NB4 (cell line): ENCODE measurements around the gene EVX1.
A peak's percentile ranks its signal among the peaks of the same experiment; 100 is the strongest.

Experiments used
- DNase-seq: peaks from one replicate; pipeline ENCODE4 v3.0.0; 2010; ENCODE audit warnings: low read depth
- H3K4me3 ChIP-seq: one replicate; pipeline ENCODE4 v1.5.1; 2011; ENCODE audit warnings: mild to moderate bottlenecking, low read depth, low read length, moderate library complexity
- CTCF ChIP-seq: IDR thresholded peaks from one replicate; pipeline ENCODE4 v1.5.1; 2012; ENCODE audit warnings: low read depth, low read length
- MYC ChIP-seq: IDR thresholded peaks from 2 replicates; pipeline ENCODE4 v1.6.1; 2011; ENCODE audit warnings: low read depth, low read length
- POLR2A ChIP-seq: IDR thresholded peaks from 2 replicates; pipeline ENCODE4 v1.6.1; 2011; ENCODE audit warnings: mild to moderate bottlenecking; ENCODE audit not compliant: insufficient read length; ENCODE audit errors: extremely low read depth
- TF ChIP-seq, protein P1 (sequence below): IDR thresholded peaks from 2 replicates; pipeline ENCODE4 v1.6.1; 2011; ENCODE audit warnings: low read depth, low read length

EVX1 gene

GRCh38 chr7:27244488-27245123 lies 2.0 kb downstream of the EVX1 start:
- DNase-seq: no peak
- no peak overlapping the region for H3K4me3 ChIP-seq
- TF ChIP-seq POLR2A (no peak), CTCF (no peak), MYC (no peak)
- TF ChIP-seq, protein P1, sequence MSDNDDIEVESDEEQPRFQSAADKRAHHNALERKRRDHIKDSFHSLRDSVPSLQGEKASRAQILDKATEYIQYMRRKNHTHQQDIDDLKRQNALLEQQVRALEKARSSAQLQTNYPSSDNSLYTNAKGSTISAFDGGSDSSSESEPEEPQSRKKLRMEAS: no peak

- H3K4me3 ChIP-seq: no peak overlapping the region
- TF ChIP-seq, protein P1: no peak
- TF ChIP-seq CTCF (no peak), MYC (no peak), POLR2A (no peak)
- DNase-seq: no peak
Observed at GRCh38 chr7:27245124-27245797, 2.7 kb downstream of the EVX1 start.

- H3K4me3 ChIP-seq: no peak overlapping the region
- peak; percentile 64 for DNase-seq
Observed at GRCh38 chr7:27245798-27246691, 3.4 kb downstream of the EVX1 start.

DNA sequence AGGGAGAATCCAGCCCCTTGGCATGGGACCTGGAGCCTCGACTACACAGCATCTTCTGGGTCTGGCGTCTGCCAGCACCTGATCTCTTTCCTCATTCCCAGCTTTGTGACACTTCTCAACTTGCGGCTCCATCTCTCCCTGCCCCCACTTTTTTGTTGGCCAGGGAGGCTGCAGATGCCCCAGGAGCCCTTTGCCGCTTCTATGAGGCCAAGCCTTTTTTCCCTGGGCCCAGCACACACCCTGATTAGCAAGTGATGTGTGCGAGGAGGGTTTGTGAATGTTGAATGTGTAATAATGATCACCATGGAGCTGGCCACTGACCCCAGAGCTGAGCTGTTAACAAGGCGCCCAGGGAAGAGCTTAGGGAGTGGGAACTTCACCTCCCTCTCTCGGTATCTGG lies 4.4 kb downstream of the EVX1 start:
- TF ChIP-seq, protein P1: no peak
- no peak for TF ChIP-seq POLR2A
- TF ChIP-seq CTCF: no peak
- TF ChIP-seq MYC: no peak

More at GRCh38 chr7:27245798-27246691, 3.4 kb downstream of the EVX1 start:
- TF ChIP-seq, protein P1: no peak
- TF ChIP-seq MYC (no peak), POLR2A (no peak)

GRCh38 chr7:27247452-27248426 lies 5.1 kb downstream of the EVX1 start:
- DNase-seq: no peak
- no peak overlapping the region for H3K4me3 ChIP-seq
- TF ChIP-seq CTCF: no peak
- TF ChIP-seq, protein P1: no peak
- no peak for TF ChIP-seq MYC
- no peak for TF ChIP-seq POLR2A

More for the DNA sequence above, 4.4 kb downstream of the EVX1 start:
- DNase-seq: no peak
- no peak overlapping the region for H3K4me3 ChIP-seq
